ENCODE data around the gene PANK2. TPM values are rescaled to one million over a fixed set of nuclear protein-coding genes. Genes with fewer than 3 reads are reported as not detected.
"Not testable (repeated sequence)": the region's sequence is repeated elsewhere in the genome, so short reads cannot be mapped to it uniquely, and the experiment has no call there.

The PANK2 gene
- 22.5 TPM for polyA plus RNA-seq (2013, experiment 1 of 2)
- 21.1 TPM for polyA plus RNA-seq (2013, experiment 2 of 2)

- Histone ChIP-seq H3K27ac (replicated peaks; ENCODE audit: low read length) (peak within 1 kb of the TSS; percentile 96), H3K36me3 (replicated peaks in 1 of 2; ENCODE audit: control insufficient read depth in 2 of 2, insufficient read depth in 2 of 2, low read length in 2 of 2) (peaks cover 0 to 33% of the 10 kb centered on the region in 2 donors), H3K4me1 (ENCODE audit: control insufficient read depth in 2 of 2, insufficient read depth in 1 of 2, low read depth in 1 of 2, low read length in 2 of 2) (peaks cover 12 to 16% of the 10 kb centered on the region in 2 donors), H2BK15ac (ENCODE audit: low read length) (peak within 1 kb of the TSS; percentile 77), H3K18ac (ENCODE audit: low read length) (peak within 1 kb of the TSS; percentile 100), H3K79me1 (ENCODE audit: low read depth, low read length) (no peaks in the 10 kb centered on the region), H2BK120ac (ENCODE audit: low read depth, low read length) (peak within 1 kb of the TSS; percentile 100), H2AK5ac (ENCODE audit: low read depth, low read length) (peak within 1 kb of the TSS; percentile 72), H3K4me2 (ENCODE audit: insufficient read depth, low read length, poor library complexity, severe bottlenecking) (peak within 1 kb of the TSS; percentile 65), H4K8ac (ENCODE audit: low read depth, low read length) (peak within 1 kb of the TSS; percentile 100), H4K91ac (ENCODE audit: low read depth, low read length, poor library complexity) (peak within 1 kb of the TSS; percentile 99), H2BK5ac (ENCODE audit: low read length) (peak within 1 kb of the TSS; percentile 99), H3K9ac (ENCODE audit: low read depth, low read length, poor library complexity) (peak within 1 kb of the TSS; percentile 98), H3K9me3 (replicated peaks in 1 of 2; ENCODE audit: control insufficient read depth in 2 of 2, insufficient read depth in 1 of 2, low read depth in 1 of 2, low read length in 2 of 2) (no peaks in the 10 kb centered on the region), H3K23ac (ENCODE audit: low read depth, low read length, poor library complexity) (peak within 1 kb of the TSS; percentile 96), H2BK12ac (ENCODE audit: low read length) (peak within 1 kb of the TSS; percentile 90), H2AFZ (ENCODE audit: low read length) (peak within 1 kb of the TSS; percentile 94), H3K4ac (ENCODE audit: low read length) (peak within 1 kb of the TSS; percentile 85), H3K14ac (ENCODE audit: low read length) (peak within 1 kb of the TSS; percentile 9), H3K27me3 (ENCODE audit: control insufficient read depth in 3 of 3, insufficient read depth in 3 of 3, low read depth in 1 of 3, low read length in 3 of 3) (no peaks in the 10 kb centered on the region), H3K4me3 (ENCODE audit: low read length in 2 of 2) (peak within 1 kb of the TSS; percentile 68 to 97)
- no CpG with 5 or more reads among the region's 72 CpGs for WGBS, 2 donors (ENCODE audit: extremely low coverage in 2 of 2, insufficient read length in 2 of 2, insufficient replicate concordance in 1 of 2)
- DNase-seq (ENCODE audit: low spot score): peak; percentile 99
Measured at GRCh38 chr20:3888622-3889488, at the start of gene PANK2. Gene PANK2, plus strand, starts transcription at chr20:3889387.

- not testable (repeated sequence) for H2BK120ac ChIP-seq (ENCODE audit: low read depth, low read length); H3K9ac ChIP-seq (ENCODE audit: low read depth, low read length, poor library complexity); H2AK5ac ChIP-seq (ENCODE audit: low read depth, low read length); H4K91ac ChIP-seq (ENCODE audit: low read depth, low read length, poor library complexity); H3K36me3 ChIP-seq (replicated peaks in 1 of 2; ENCODE audit: control insufficient read depth in 2 of 2, insufficient read depth in 2 of 2, low read length in 2 of 2); H3K4ac ChIP-seq (ENCODE audit: low read length); H3K27ac ChIP-seq (replicated peaks; ENCODE audit: low read length); H2AFZ ChIP-seq (ENCODE audit: low read length); DNase-seq (ENCODE audit: low spot score); H2BK15ac ChIP-seq (ENCODE audit: low read length); H3K23ac ChIP-seq (ENCODE audit: low read depth, low read length, poor library complexity); H3K79me1 ChIP-seq (ENCODE audit: low read depth, low read length); H3K18ac ChIP-seq (ENCODE audit: low read length); H4K8ac ChIP-seq (ENCODE audit: low read depth, low read length); H3K14ac ChIP-seq (ENCODE audit: low read length); H2BK5ac ChIP-seq (ENCODE audit: low read length); H3K4me3 ChIP-seq (ENCODE audit: low read length in 2 of 2); H3K9me3 ChIP-seq (replicated peaks in 1 of 2; ENCODE audit: control insufficient read depth in 2 of 2, insufficient read depth in 1 of 2, low read depth in 1 of 2, low read length in 2 of 2); H3K27me3 ChIP-seq (ENCODE audit: control insufficient read depth in 3 of 3, insufficient read depth in 3 of 3, low read depth in 1 of 3, low read length in 3 of 3); H3K4me2 ChIP-seq (ENCODE audit: insufficient read depth, low read length, poor library complexity, severe bottlenecking); H3K4me1 ChIP-seq (ENCODE audit: control insufficient read depth in 2 of 2, insufficient read depth in 1 of 2, low read depth in 1 of 2, low read length in 2 of 2); H2BK12ac ChIP-seq (ENCODE audit: low read length)
- no CpG with 5 or more reads among the region's 7 CpGs for WGBS, 2 donors (ENCODE audit: extremely low coverage in 2 of 2, insufficient read length in 2 of 2, insufficient replicate concordance in 1 of 2)
Measured at GRCh38 chr20:3840201-3840600, 49.0 kb upstream of the PANK2 start.

GRCh38 chr20:3842348-3842930 lies 46.7 kb upstream of the PANK2 start:
- no peak overlapping the region for H2AK5ac ChIP-seq (ENCODE audit: low read depth, low read length)
- no peak for DNase-seq (ENCODE audit: low spot score)
- H3K14ac ChIP-seq (ENCODE audit: low read length): no peak overlapping the region
- H3K4me3 ChIP-seq (ENCODE audit: low read length in 2 of 2): no peak overlapping the region
- H3K18ac ChIP-seq (ENCODE audit: low read length): no peak overlapping the region
- no peak overlapping the region for H3K23ac ChIP-seq (ENCODE audit: low read depth, low read length, poor library complexity)
- no peak overlapping the region for H2BK15ac ChIP-seq (ENCODE audit: low read length)
- H2BK120ac ChIP-seq (ENCODE audit: low read depth, low read length): no peak overlapping the region
- no peak overlapping the region for H2BK12ac ChIP-seq (ENCODE audit: low read length)
- H3K4ac ChIP-seq (ENCODE audit: low read length): no peak overlapping the region
- H3K79me1 ChIP-seq (ENCODE audit: low read depth, low read length): peaks cover 8% of the 10 kb centered on the region
- no peak overlapping the region for H4K91ac ChIP-seq (ENCODE audit: low read depth, low read length, poor library complexity)
- WGBS, 2 donors (ENCODE audit: extremely low coverage in 2 of 2, insufficient read length in 2 of 2, insufficient replicate concordance in 1 of 2): no CpG with 5 or more reads among the region's 7 CpGs
- no peak overlapping the region for H3K27ac ChIP-seq (replicated peaks; ENCODE audit: low read length)
- no peaks in the 10 kb centered on the region for H3K9me3 ChIP-seq (replicated peaks in 1 of 2; ENCODE audit: control insufficient read depth in 2 of 2, insufficient read depth in 1 of 2, low read depth in 1 of 2, low read length in 2 of 2)
- no peak overlapping the region for H3K4me2 ChIP-seq (ENCODE audit: insufficient read depth, low read length, poor library complexity, severe bottlenecking)
- no peak overlapping the region for H2AFZ ChIP-seq (ENCODE audit: low read length)
- no peaks in the 10 kb centered on the region for H3K36me3 ChIP-seq (replicated peaks in 1 of 2; ENCODE audit: control insufficient read depth in 2 of 2, insufficient read depth in 2 of 2, low read length in 2 of 2)
- peaks cover 2 to 4% of the 10 kb centered on the region in 2 donors for H3K4me1 ChIP-seq (ENCODE audit: control insufficient read depth in 2 of 2, insufficient read depth in 1 of 2, low read depth in 1 of 2, low read length in 2 of 2)
- H3K9ac ChIP-seq (ENCODE audit: low read depth, low read length, poor library complexity): no peak overlapping the region
- no peak overlapping the region for H4K8ac ChIP-seq (ENCODE audit: low read depth, low read length)
- no peaks in the 10 kb centered on the region for H3K27me3 ChIP-seq (ENCODE audit: control insufficient read depth in 3 of 3, insufficient read depth in 3 of 3, low read depth in 1 of 3, low read length in 3 of 3)
- H2BK5ac ChIP-seq (ENCODE audit: low read length): no peak overlapping the region

GRCh38 chr20:3843490-3843889 lies 45.7 kb upstream of the PANK2 start:
- no peak overlapping the region for H3K4me2 ChIP-seq (ENCODE audit: insufficient read depth, low read length, poor library complexity, severe bottlenecking)
- no peak overlapping the region for H3K14ac ChIP-seq (ENCODE audit: low read length)
- H3K23ac ChIP-seq (ENCODE audit: low read depth, low read length, poor library complexity): no peak overlapping the region
- WGBS, 2 donors (ENCODE audit: extremely low coverage in 2 of 2, insufficient read length in 2 of 2, insufficient replicate concordance in 1 of 2): no CpG with 5 or more reads among the region's 5 CpGs
- no peak overlapping the region for H3K27ac ChIP-seq (replicated peaks; ENCODE audit: low read length)
- no peak overlapping the region for H2BK120ac ChIP-seq (ENCODE audit: low read depth, low read length)
- H3K9ac ChIP-seq (ENCODE audit: low read depth, low read length, poor library complexity): no peak overlapping the region
- H2BK15ac ChIP-seq (ENCODE audit: low read length): no peak overlapping the region
- H4K91ac ChIP-seq (ENCODE audit: low read depth, low read length, poor library complexity): no peak overlapping the region
- H4K8ac ChIP-seq (ENCODE audit: low read depth, low read length): no peak overlapping the region
- H2BK12ac ChIP-seq (ENCODE audit: low read length): no peak overlapping the region
- no peak overlapping the region for H2AK5ac ChIP-seq (ENCODE audit: low read depth, low read length)
- H2BK5ac ChIP-seq (ENCODE audit: low read length): peak overlapping the region; percentile 39
- DNase-seq (ENCODE audit: low spot score): no peak
- peaks cover 11% of the 10 kb centered on the region for H3K79me1 ChIP-seq (ENCODE audit: low read depth, low read length)
- no peaks in the 10 kb centered on the region for H3K36me3 ChIP-seq (replicated peaks in 1 of 2; ENCODE audit: control insufficient read depth in 2 of 2, insufficient read depth in 2 of 2, low read length in 2 of 2)
- H3K4me1 ChIP-seq (ENCODE audit: control insufficient read depth in 2 of 2, insufficient read depth in 1 of 2, low read depth in 1 of 2, low read length in 2 of 2): peaks cover 5 to 8% of the 10 kb centered on the region in 2 donors
- H2AFZ ChIP-seq (ENCODE audit: low read length): no peak overlapping the region
- H3K4ac ChIP-seq (ENCODE audit: low read length): no peak overlapping the region
- peaks cover 0 to 2% of the 10 kb centered on the region in 2 donors for H3K9me3 ChIP-seq (replicated peaks in 1 of 2; ENCODE audit: control insufficient read depth in 2 of 2, insufficient read depth in 1 of 2, low read depth in 1 of 2, low read length in 2 of 2)
- no peaks in the 10 kb centered on the region for H3K27me3 ChIP-seq (ENCODE audit: control insufficient read depth in 3 of 3, insufficient read depth in 3 of 3, low read depth in 1 of 3, low read length in 3 of 3)
- no peak overlapping the region for H3K18ac ChIP-seq (ENCODE audit: low read length)
- no peak overlapping the region for H3K4me3 ChIP-seq (ENCODE audit: low read length in 2 of 2)
